Breast epithelium (tissue), 3 donors: ENCODE measurements around the gene MAGEF1.
A peak's percentile ranks its signal among the peaks of the same experiment; 100 is the strongest.

Experiments used
- CTCF ChIP-seq, 3 donors: fragments of 450-650 bp; IDR thresholded peaks; one replicate each; pipeline ENCODE4 v1.5.1; 2016 to 2017; ENCODE audit warnings: antibody characterized with exemption in 3 of 3, mild to moderate bottlenecking in 3 of 3, moderate library complexity in 3 of 3
- POLR2A ChIP-seq: fragments of 450-650 bp; IDR thresholded peaks from one replicate; pipeline ENCODE4 v1.6.1; 2016; ENCODE audit warnings: antibody characterized with exemption, mild to moderate bottlenecking, moderate library complexity
- POLR2AphosphoS5 ChIP-seq, 3 donors: sonication (generic); formaldehyde crosslinking; IDR thresholded peaks; one replicate each; pipeline ENCODE4 v1.6.1; 2017; ENCODE audit warnings: antibody characterized with exemption in 3 of 3

GRCh38 chr3:184688251-184688881, 23.5 kb downstream of the MAGEF1 start:
- TF ChIP-seq POLR2AphosphoS5 (IDR thresholded peaks at IDR 0.05) (peak in 2 of 3 donors; percentile 33 to 46), CTCF (IDR thresholded peaks at IDR 0.05) (no peak), POLR2A (no peak)
